Stomach (tissue), 9 donors: Measurements from ENCODE around the gene PKP1. TPM values are rescaled to one million over a fixed set of nuclear protein-coding genes. Genes with fewer than 3 reads are reported as not detected.

Source experiments
- DNase-seq, 2 donors: peaks; one replicate each; pipeline versions ENCODE4 v3.0.0 to v3.0.0-alpha.2; 2013 to 2019
- H3K27ac ChIP-seq, 5 donors: fragments of 200-600 bp in 4 of 5; sonication (generic) in 4 of 5; one replicate each; pipeline ENCODE4 v1.5.1; 2013 to 2019; ENCODE audit warnings: mild to moderate bottlenecking in 1 of 5, moderate library complexity in 1 of 5
- H3K27me3 ChIP-seq, 3 donors: fragments of 200-600 bp; sonication (generic); one replicate each; pipeline ENCODE4 v1.5.1; 2017 to 2019; ENCODE audit warnings: mixed run types in 1 of 3
- H3K36me3 ChIP-seq, 4 donors: fragments of 200-600 bp; sonication (generic); 1 replicate in 3 of 4; 2 replicates in 1 of 4; pipeline ENCODE4 v1.5.1; 2016 to 2019
- H3K4me1 ChIP-seq, 4 donors: fragments of 200-600 bp; sonication (generic); one replicate each; pipeline ENCODE4 v1.5.1; 2016 to 2019
- H3K4me3 ChIP-seq, 4 donors: fragments of 200-600 bp; sonication (generic) in 3 of 4; one replicate each; pipeline ENCODE4 v1.5.1; 2016 to 2019; ENCODE audit warnings: mild to moderate bottlenecking in 1 of 4
- H3K9me3 ChIP-seq, 4 donors: fragments of 200-600 bp; sonication (generic); one replicate each; pipeline ENCODE4 v1.5.1; 2016 to 2019
- CTCF ChIP-seq, 7 experiments: fragments of 450-650 bp in 4 of 7; fragments of 200-600 bp in 3 of 7; sonication (generic) in 3 of 7; IDR thresholded peaks; one replicate each; pipeline ENCODE4 v1.5.1; 2016 to 2019; ENCODE audit warnings: antibody characterized with exemption in 7 of 7, control low read depth in 2 of 7, mild to moderate bottlenecking in 1 of 7
- EP300 ChIP-seq: sonication (generic); formaldehyde crosslinking; IDR thresholded peaks from one replicate; pipeline ENCODE4 v1.6.1; 2017; ENCODE audit warnings: antibody characterized with exemption
- POLR2A ChIP-seq, 4 donors: fragments of 450-650 bp; IDR thresholded peaks; one replicate each; pipeline ENCODE4 v1.6.1; 2016; ENCODE audit warnings: antibody characterized with exemption in 4 of 4, control low read depth in 2 of 4, mild to moderate bottlenecking in 1 of 4, moderate library complexity in 1 of 4
- POLR2AphosphoS5 ChIP-seq, 3 donors: sonication (generic); formaldehyde crosslinking; IDR thresholded peaks; one replicate each; pipeline ENCODE4 v1.6.1; 2016; ENCODE audit warnings: antibody characterized with exemption in 3 of 3
- WGBS, 5 donors: extraction: QIAGEN DNeasy Blood & Tissue Kit in 3 of 5; methylation state at CpG; one replicate each; pipeline versions ENCODE4 v1.1.5 to v1.1.7; 2013 to 2018; 5-methylcytosine and 5-hydroxymethylcytosine counted together
- intact Hi-C: fragments of 100-400 bp; cut with DNase I; formaldehyde crosslinking; loops from one replicate; pipeline ENCODE4 v1.15.1; 2023; ENCODE audit warnings: low total_unique reads
- polyA plus RNA-seq, 3 donors: library from polyadenylated mRNA; stranded (reverse); fragments of 200-250 nt; gene quantifications; one replicate each; pipeline ENCODE4 v1.2.3, GENCODE V29; 2013
- total RNA-seq, 5 donors: library from RNA; depleted of rRNA; stranded (reverse); fragments of >200 nt; gene quantifications; one replicate each; pipeline versions ENCODE4 v1.1.0 to v1.2.3, GENCODE V29; 2014 to 2016
- donor health status: healthy with polysubstance abuse.
- donor health status: Bipolar disorder and iron deficiency.
- donor health status: healthy.

PKP1 gene
- total and polyA plus RNA-seq, 8 donors = under 0.01 to 42.2 (median 0.40) TPM; not detected in 2

DNA sequence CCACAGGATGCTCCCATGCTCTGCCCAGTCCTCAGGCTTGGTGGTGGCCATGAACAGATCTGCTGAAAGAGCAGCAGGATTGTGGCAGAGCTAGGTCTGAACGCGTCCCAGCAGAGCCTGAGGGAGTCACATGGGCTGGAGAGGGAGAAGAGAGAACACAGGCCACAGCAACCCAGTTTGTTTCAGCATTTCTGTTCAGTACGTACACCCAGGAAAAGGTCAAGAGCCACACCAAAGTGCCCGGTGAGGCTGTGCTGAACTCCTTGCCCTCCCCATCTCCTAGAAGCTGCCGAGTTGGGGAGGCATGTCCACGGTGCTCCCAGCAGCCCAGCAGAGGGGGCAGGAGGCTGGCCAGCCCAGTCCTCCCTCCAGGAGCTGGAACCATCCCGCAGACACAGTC is 5.5 kb downstream of the PKP1 start:
- Histone ChIP-seq H3K36me3 (no peaks in the 10 kb centered on the region), H3K27ac (no peak overlapping the region), H3K9me3 (no peaks in the 10 kb centered on the region), H3K4me3 (no peak overlapping the region), H3K27me3 (peaks cover 0 to 69% (median 17%) of the 10 kb centered on the region in 3 donors), H3K4me1 (peaks cover 0 to 2% (median 2%) of the 10 kb centered on the region in 4 donors)
- DNase-seq = no peak
- WGBS, 5 donors = 56 to 71% (median 64%) methylated on average over 7 of the region's 7 CpGs
- intact Hi-C loops = no loop called here
- TF ChIP-seq POLR2A (IDR thresholded peaks at IDR 0.05) = no peak
- TF ChIP-seq CTCF (IDR thresholded peaks at IDR 0.05) = no peak
- no peak for TF ChIP-seq EP300
- no peak for TF ChIP-seq POLR2AphosphoS5 (IDR thresholded peaks at IDR 0.05)

DNA sequence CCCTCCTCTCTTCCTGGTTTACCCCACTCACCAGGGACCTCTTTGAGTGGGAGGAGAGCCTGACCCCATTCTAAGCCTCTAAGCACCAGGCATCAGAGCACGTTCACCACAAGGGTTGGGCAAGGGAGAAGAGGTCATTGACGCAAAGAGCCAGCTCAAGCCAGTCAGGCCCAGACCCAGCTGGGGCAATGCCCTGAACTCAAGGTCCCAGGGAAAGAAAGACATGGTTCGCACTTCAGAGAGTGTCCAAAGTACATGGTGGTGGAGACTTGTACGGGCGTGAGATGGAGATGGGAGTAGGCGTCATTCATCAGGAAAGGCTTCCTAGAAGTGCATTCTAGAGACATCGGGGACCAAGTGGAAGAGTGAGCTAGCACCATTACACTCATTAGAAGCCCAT is 7.2 kb downstream of the PKP1 start:
- TF ChIP-seq POLR2AphosphoS5 (IDR thresholded peaks at IDR 0.05) (no peak), POLR2A (IDR thresholded peaks at IDR 0.05) (no peak), EP300 (no peak), CTCF (IDR thresholded peaks at IDR 0.05) (no peak)
- intact Hi-C loops = no loop called here
- Histone ChIP-seq H3K9me3 (no peaks in the 10 kb centered on the region), H3K4me3 (no peak overlapping the region), H3K4me1 (no peaks in the 10 kb centered on the region), H3K27ac (no peak overlapping the region), H3K36me3 (no peaks in the 10 kb centered on the region), H3K27me3 (peaks cover 0 to 64% (median 1%) of the 10 kb centered on the region in 3 donors)
- DNase-seq = no peak
- whole genome bisulfite sequencing, 5 donors = 87 to 93% (median 91%) methylated on average over 7 of the region's 7 CpGs

DNA sequence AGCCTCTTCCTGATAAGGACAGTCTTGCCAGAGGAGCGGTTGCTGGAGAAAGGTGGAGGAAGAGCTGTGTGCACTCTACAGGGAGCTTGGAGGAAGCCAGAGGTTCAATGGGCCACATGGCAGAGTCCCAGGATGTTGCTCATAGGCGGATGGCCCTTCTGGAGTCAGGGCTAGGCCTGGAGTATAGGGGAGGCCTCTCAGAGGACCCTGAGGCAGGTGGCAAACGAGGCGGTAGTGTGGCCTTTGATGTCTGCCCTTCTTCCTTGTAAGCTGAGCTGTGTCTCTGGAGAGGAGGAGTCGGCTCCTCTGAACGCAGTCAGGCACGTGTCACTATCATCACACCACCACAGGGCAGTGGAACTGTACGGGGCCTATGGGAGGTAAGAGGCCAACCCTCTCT is 8.6 kb downstream of the PKP1 start:
- peaks cover 0 to 4% (median 0%) of the 10 kb centered on the region in 4 donors for H3K4me1 ChIP-seq
- H3K27ac ChIP-seq = no peak overlapping the region
- H3K4me3 ChIP-seq = no peak overlapping the region
- no peak for TF ChIP-seq POLR2AphosphoS5 (IDR thresholded peaks at IDR 0.05)
- TF ChIP-seq POLR2A (IDR thresholded peaks at IDR 0.05) = no peak
- no peak for TF ChIP-seq CTCF (IDR thresholded peaks at IDR 0.05)
- TF ChIP-seq EP300 = no peak
- intact Hi-C loops = no loop called here
- DNase-seq = no peak
- no peaks in the 10 kb centered on the region for H3K9me3 ChIP-seq
- no peaks in the 10 kb centered on the region for H3K36me3 ChIP-seq
- peaks cover 0 to 60% (median 0%) of the 10 kb centered on the region in 3 donors for H3K27me3 ChIP-seq
- 54 to 79% (median 71%) methylated on average over 8 of the region's 8 CpGs for WGBS, 5 donors

GRCh38 chr1:201294876-201295275 is 11.6 kb downstream of the PKP1 start:
- no peaks in the 10 kb centered on the region for H3K36me3 ChIP-seq
- no peak overlapping the region for H3K27ac ChIP-seq
- TF ChIP-seq POLR2A (IDR thresholded peaks at IDR 0.05) = no peak
- TF ChIP-seq POLR2AphosphoS5 (IDR thresholded peaks at IDR 0.05) = no peak
- DNase-seq = no peak
- H3K4me3 ChIP-seq = no peak overlapping the region
- WGBS, 5 donors = 51 to 76% (median 69%) methylated on average over 2 of the region's 2 CpGs
- no peaks in the 10 kb centered on the region for H3K9me3 ChIP-seq
- peaks cover 0 to 46% (median 0%) of the 10 kb centered on the region in 3 donors for H3K27me3 ChIP-seq
- intact Hi-C loops = no loop called here
- H3K4me1 ChIP-seq = peaks cover 0 to 9% (median 2%) of the 10 kb centered on the region in 4 donors

DNA sequence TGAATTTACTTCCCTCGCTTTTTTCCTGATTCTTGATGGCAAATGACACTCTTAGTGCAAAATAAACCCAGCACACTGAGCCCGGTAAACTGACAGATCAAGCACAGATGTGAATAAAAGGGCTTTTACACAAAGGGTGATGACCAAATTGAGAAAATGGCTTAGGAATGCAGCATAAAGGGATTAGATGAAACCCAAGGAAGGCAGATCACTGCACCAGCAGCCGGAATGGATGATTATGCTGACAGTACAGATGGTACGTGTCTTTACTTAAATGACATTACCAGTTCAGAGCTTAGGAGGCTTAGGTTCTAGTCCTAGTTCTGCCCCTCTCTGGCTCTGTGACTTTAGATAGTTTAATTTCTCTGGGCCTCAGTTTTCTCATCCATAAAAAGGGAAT is 12.0 kb downstream of the PKP1 start:
- DNase-seq = no peak
- Histone ChIP-seq H3K36me3 (no peaks in the 10 kb centered on the region), H3K4me1 (peaks cover 0 to 9% (median 2%) of the 10 kb centered on the region in 4 donors), H3K4me3 (no peak overlapping the region), H3K9me3 (no peaks in the 10 kb centered on the region), H3K27ac (no peak overlapping the region), H3K27me3 (peaks cover 0 to 43% (median 0%) of the 10 kb centered on the region in 3 donors)
- intact Hi-C loops = no loop called here
- 73 to 80% (median 74%) methylated on average over 4 of the region's 4 CpGs for WGBS, 5 donors
- TF ChIP-seq EP300 = no peak
- TF ChIP-seq POLR2AphosphoS5 (IDR thresholded peaks at IDR 0.05) = no peak
- no peak for TF ChIP-seq CTCF (IDR thresholded peaks at IDR 0.05)
- no peak for TF ChIP-seq POLR2A (IDR thresholded peaks at IDR 0.05)
